DOHH2 (cell line): ENCODE data around the gene CTNND1.

Experiments used
- H3F3A ChIP-seq: fragments of 200-600 bp; sonication (generic), shearing (Covaris generic); 2 replicates; pipeline ENCODE4 v1.6.0; 2016; ENCODE audit warnings: antibody characterized with exemption, mild to moderate bottlenecking; ENCODE audit not compliant: control insufficient read depth, insufficient read depth
- H3K27ac ChIP-seq: fragments of 200-600 bp; sonication (generic); 2 replicates; pipeline ENCODE4 v1.5.1; 2014; ENCODE audit warnings: low read depth, mild to moderate bottlenecking, low read length, moderate library complexity
- H3K27me3 ChIP-seq: fragments of 200-600 bp; sonication (generic); 2 replicates; pipeline ENCODE4 v1.6.1; 2014; ENCODE audit warnings: mild to moderate bottlenecking, low read length, mixed read lengths; ENCODE audit not compliant: control insufficient read depth
- H3K36me3 ChIP-seq: fragments of 200-600 bp; sonication (generic); 2 replicates; pipeline ENCODE4 v1.6.1; 2014; ENCODE audit warnings: mild to moderate bottlenecking, low read length, moderate library complexity, mixed read lengths; ENCODE audit not compliant: control insufficient read depth
- H3K4me1 ChIP-seq: fragments of 200-600 bp; sonication (generic); 2 replicates; pipeline ENCODE4 v1.6.1; 2014; ENCODE audit warnings: mild to moderate bottlenecking, low read length, mixed read lengths; ENCODE audit not compliant: control insufficient read depth
- H3K4me2 ChIP-seq: fragments of 200-600 bp; sonication (generic); 2 replicates; pipeline ENCODE4 v1.6.0; 2014; ENCODE audit warnings: mild to moderate bottlenecking, low read length, moderate library complexity
- H3K4me3 ChIP-seq: fragments of 200-600 bp; sonication (generic); 2 replicates; pipeline ENCODE4 v1.5.1; 2014; ENCODE audit warnings: mild to moderate bottlenecking, low read length, mixed read lengths
- H3K79me2 ChIP-seq: fragments of 200-600 bp; sonication (generic); 2 replicates; pipeline ENCODE4 v1.6.1; 2014; ENCODE audit warnings: mild to moderate bottlenecking, low read length, mixed read lengths; ENCODE audit not compliant: control insufficient read depth
- H3K9me2 ChIP-seq: fragments of 200-600 bp; sonication (generic); replicated peaks from 2 replicates; pipeline ENCODE4 v1.6.1; 2014; ENCODE audit warnings: mild to moderate bottlenecking, low read length, mixed read lengths; ENCODE audit not compliant: control insufficient read depth
- H3K9me3 ChIP-seq: fragments of 200-600 bp; sonication (generic); 2 replicates; pipeline ENCODE4 v1.6.1; 2014; ENCODE audit warnings: antibody characterized with exemption, low read length, mixed read lengths; ENCODE audit not compliant: control insufficient read depth, insufficient read depth
- H4K20me1 ChIP-seq: fragments of 200-600 bp; sonication (generic); 2 replicates; pipeline ENCODE4 v1.6.0; 2014; ENCODE audit warnings: low read depth, mild to moderate bottlenecking, antibody characterized with exemption, low read length, moderate library complexity; ENCODE audit not compliant: control insufficient read depth, insufficient read depth
- EZH2phosphoT487 ChIP-seq: fragments of 200-600 bp; sonication (generic); IDR thresholded peaks from 2 replicates; pipeline ENCODE4 v1.6.1; 2017; ENCODE audit warnings: borderline replicate concordance, mild to moderate bottlenecking, antibody characterized with exemption, low read length, moderate library complexity, mixed read lengths
- TF ChIP-seq, protein P1 (sequence below): fragments of 200-600 bp; sonication (generic); IDR thresholded peaks from one replicate; pipeline ENCODE4 v1.5.1; 2014; ENCODE audit warnings: antibody characterized with exemption, mild to moderate bottlenecking, low read depth, low read length; ENCODE audit not compliant: poor library complexity, severe bottlenecking

Gene CTNND1

DNA sequence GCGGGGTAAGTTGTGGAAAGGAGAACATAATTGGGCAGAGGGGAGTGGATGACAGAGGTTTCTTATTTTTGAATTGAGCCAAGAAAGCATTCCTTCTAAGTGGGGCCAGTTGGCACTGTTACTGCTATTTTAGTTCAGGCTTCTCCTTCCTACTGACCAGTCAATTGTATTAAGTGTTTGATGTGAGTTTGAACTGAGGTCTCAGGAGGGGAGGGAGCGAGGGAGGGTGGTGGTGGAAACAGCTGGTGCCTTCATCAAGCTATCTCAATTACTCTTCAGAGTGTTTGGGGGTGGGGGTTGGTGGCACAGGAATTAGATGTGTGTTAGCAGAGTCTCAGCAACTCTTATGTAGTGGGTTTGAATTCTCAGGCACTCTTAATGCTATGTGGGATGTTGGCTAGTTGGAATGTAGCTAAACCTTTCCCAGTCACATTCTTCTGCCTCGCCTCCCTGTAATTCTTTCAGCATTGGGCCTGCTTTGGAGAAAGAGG lies 14.5 kb downstream of the CTNND1 start:
- Histone ChIP-seq H4K20me1 (no peaks in the 10 kb centered on the region), H3K4me2 (no peak overlapping the region), H3K4me3 (no peak overlapping the region), H3K36me3 (no peaks in the 10 kb centered on the region), H3K79me2 (peaks cover 64% of the 10 kb centered on the region), H3K9me2 (no peaks in the 10 kb centered on the region), H3F3A (no peaks in the 10 kb centered on the region), H3K9me3 (no peaks in the 10 kb centered on the region), H3K4me1 (peaks cover 8% of the 10 kb centered on the region), H3K27me3 (no peaks in the 10 kb centered on the region), H3K27ac (no peak overlapping the region)
- no peak for TF ChIP-seq EZH2phosphoT487
- TF ChIP-seq, protein P1, sequence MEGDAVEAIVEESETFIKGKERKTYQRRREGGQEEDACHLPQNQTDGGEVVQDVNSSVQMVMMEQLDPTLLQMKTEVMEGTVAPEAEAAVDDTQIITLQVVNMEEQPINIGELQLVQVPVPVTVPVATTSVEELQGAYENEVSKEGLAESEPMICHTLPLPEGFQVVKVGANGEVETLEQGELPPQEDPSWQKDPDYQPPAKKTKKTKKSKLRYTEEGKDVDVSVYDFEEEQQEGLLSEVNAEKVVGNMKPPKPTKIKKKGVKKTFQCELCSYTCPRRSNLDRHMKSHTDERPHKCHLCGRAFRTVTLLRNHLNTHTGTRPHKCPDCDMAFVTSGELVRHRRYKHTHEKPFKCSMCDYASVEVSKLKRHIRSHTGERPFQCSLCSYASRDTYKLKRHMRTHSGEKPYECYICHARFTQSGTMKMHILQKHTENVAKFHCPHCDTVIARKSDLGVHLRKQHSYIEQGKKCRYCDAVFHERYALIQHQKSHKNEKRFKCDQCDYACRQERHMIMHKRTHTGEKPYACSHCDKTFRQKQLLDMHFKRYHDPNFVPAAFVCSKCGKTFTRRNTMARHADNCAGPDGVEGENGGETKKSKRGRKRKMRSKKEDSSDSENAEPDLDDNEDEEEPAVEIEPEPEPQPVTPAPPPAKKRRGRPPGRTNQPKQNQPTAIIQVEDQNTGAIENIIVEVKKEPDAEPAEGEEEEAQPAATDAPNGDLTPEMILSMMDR, result no peak

DNA sequence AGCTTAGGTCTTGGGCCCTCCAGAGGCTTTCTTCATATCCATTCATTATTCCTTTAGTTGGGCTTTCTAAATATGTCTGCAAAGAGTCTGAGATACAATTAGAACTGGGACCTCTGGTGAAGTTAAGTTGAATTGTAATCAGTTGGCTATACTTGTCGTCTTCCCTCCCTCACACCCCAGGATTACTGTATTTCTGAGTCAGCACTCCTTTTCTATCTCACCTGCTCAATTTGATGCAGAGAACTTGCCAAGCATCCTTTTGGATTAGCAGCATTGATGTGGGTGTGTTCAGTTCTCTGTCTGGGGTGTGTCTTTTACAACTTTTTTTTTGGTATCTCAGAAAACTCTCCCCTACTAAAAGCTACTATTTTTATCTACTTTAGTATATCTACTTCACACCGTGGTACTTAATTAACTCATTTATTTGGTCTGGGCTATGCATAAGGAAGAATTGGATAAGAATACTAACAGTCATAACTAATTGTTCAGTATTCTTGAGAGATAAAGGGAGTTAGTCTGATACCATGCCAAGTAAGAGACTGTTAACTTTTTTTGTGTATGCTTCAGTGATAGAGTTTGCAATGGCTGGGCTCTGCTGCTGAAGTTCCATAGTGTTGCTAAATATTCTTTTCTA lies 15.1 kb downstream of the CTNND1 start:
- Histone ChIP-seq H3K4me2 (no peak overlapping the region), H3K4me1 (peaks cover 8% of the 10 kb centered on the region)
- TF ChIP-seq, protein P1, result no peak
- TF ChIP-seq EZH2phosphoT487, result no peak

DNA sequence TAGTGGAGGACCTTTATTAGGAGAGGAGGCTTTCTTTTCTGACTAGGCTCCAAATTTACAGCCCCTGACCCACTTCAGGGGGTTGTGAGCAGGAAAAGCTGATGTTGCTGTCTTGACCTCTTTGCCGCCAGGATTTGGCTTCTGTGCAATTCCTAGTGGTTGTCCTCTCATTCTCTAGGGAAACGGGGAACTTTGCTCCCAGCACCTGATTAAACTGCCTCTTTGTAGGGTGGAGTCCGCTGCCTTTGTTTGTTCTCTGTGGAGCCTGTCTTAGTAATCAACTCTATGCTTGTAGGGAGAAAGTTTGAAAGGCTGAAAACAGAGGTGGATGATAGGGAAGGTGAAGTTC lies 16.3 kb downstream of the CTNND1 start:
- Histone ChIP-seq H4K20me1 (no peaks in the 10 kb centered on the region), H3K27ac (no peak overlapping the region), H3K9me3 (no peaks in the 10 kb centered on the region), H3K79me2 (peaks cover 56% of the 10 kb centered on the region), H3K36me3 (no peaks in the 10 kb centered on the region), H3K27me3 (no peaks in the 10 kb centered on the region), H3K9me2 (no peaks in the 10 kb centered on the region), H3K4me2 (no peak overlapping the region), H3F3A (no peaks in the 10 kb centered on the region), H3K4me3 (no peak overlapping the region), H3K4me1 (peaks cover 8% of the 10 kb centered on the region)
- no peak for TF ChIP-seq EZH2phosphoT487
- TF ChIP-seq, protein P1, result no peak

More for the DNA sequence above, 15.1 kb downstream of the CTNND1 start:
- peaks cover 61% of the 10 kb centered on the region for H3K79me2 ChIP-seq
- H3K9me2 ChIP-seq, result no peaks in the 10 kb centered on the region
- H4K20me1 ChIP-seq, result no peaks in the 10 kb centered on the region
- no peaks in the 10 kb centered on the region for H3F3A ChIP-seq
- H3K4me3 ChIP-seq, result no peak overlapping the region
- H3K27me3 ChIP-seq, result no peaks in the 10 kb centered on the region
- no peak overlapping the region for H3K27ac ChIP-seq
- no peaks in the 10 kb centered on the region for H3K36me3 ChIP-seq
- H3K9me3 ChIP-seq, result no peaks in the 10 kb centered on the region
